ENCODE data around the gene SLC19A3. TPM values are rescaled to one million over a fixed set of nuclear protein-coding genes. Genes with fewer than 3 reads are reported as not detected.

Gene SLC19A3
- total and polyA plus RNA-seq, 2 of the 4 experiments (the other 2 are of a cell fraction), result under 0.01 TPM; not detected in 1

- H2AK9ac ChIP-seq (replicated peaks; ENCODE audit: low read depth, low read length, poor library complexity), result no peak overlapping the region
- peaks cover 2% of the 10 kb centered on the region; the same call in 1 of the 2 replicates for H3K27me3 ChIP-seq (ENCODE audit: control insufficient read depth, insufficient read depth, low read length)
- no peak overlapping the region for H4K91ac ChIP-seq (ENCODE audit: insufficient read depth, low read depth, low read length)
- H4K20me1 ChIP-seq (ENCODE audit: insufficient read depth, low read length), result no peaks in the 10 kb centered on the region
- no peak overlapping the region for H3K4me3 ChIP-seq (ENCODE audit: insufficient read depth, low read depth, low read length)
- H2BK120ac ChIP-seq (ENCODE audit: low read depth, low read length), result no peak overlapping the region
- H3K79me1 ChIP-seq (ENCODE audit: low read depth in 1 of 2, low read length in 2 of 2), result no peaks in the 10 kb centered on the region
- H2AFZ ChIP-seq (replicated peaks; ENCODE audit: low read length, poor library complexity), result no peak overlapping the region
- H3K9ac ChIP-seq (ENCODE audit: low read depth, low read length), result no peak overlapping the region
- no peak overlapping the region for H2BK5ac ChIP-seq (ENCODE audit: low read depth, low read length, poor library complexity, severe bottlenecking)
- no peaks in the 10 kb centered on the region for H3K4me1 ChIP-seq (ENCODE audit: control insufficient read depth, insufficient read depth, low read length)
- no peak for TF ChIP-seq ELK1 (IDR thresholded peaks at IDR 0.05; ENCODE audit: borderline replicate concordance, low read depth, low read length)
- no peak for TF ChIP-seq CEBPB (IDR thresholded peaks at IDR 0.05; ENCODE audit: low read depth, low read length)
- TF ChIP-seq POLR2A (IDR thresholded peaks at IDR 0.05; ENCODE audit: low read depth, low read length), result no peak
- no peaks in the 10 kb centered on the region for H3K9me3 ChIP-seq (ENCODE audit: control insufficient read depth, insufficient read depth, low read length)
- DNase-seq, result no peak
- no peak overlapping the region for H3K14ac ChIP-seq (replicated peaks; ENCODE audit: low read depth, low read length)
- H3K56ac ChIP-seq (ENCODE audit: extremely low read depth, insufficient read depth, low read length), result no peak overlapping the region
- H2AK5ac ChIP-seq (ENCODE audit: low read depth, low read length), result no peak overlapping the region
- CTCF ChIA-PET, result no interaction called here
- dilution Hi-C loops (cut with HindIII; ENCODE audit: low sequenced_read_pairs, unreplicated experiment) (no loop called here), intact Hi-C loops (cut with micrococcal nuclease) (no loop called here), in situ Hi-C loops (cut with MboI; ENCODE audit: low sequenced_read_pairs) (no loop called here)
- no peak overlapping the region for H3K18ac ChIP-seq (ENCODE audit: low read depth, low read length)
- POLR2A ChIA-PET (ENCODE audit: unreplicated experiment), result no interaction called here
- no peak overlapping the region for H3K23ac ChIP-seq (ENCODE audit: low read depth, low read length)
- no peak overlapping the region for H4K8ac ChIP-seq (ENCODE audit: low read depth in 2 of 2, low read length in 2 of 2)
- BruUV-seq (replicated peaks), result no TSS peak
- H3K36me3 ChIP-seq (ENCODE audit: control insufficient read depth, insufficient read depth, low read length), result no peaks in the 10 kb centered on the region
- no peak overlapping the region for H4K5ac ChIP-seq (ENCODE audit: low read depth, low read length)
- H3K9me1 ChIP-seq (ENCODE audit: insufficient read depth, low read length), result no peaks in the 10 kb centered on the region
- WGBS, 2 experiments (ENCODE audit: extremely low coverage in 2 of 2, insufficient read length in 1 of 2), result no CpG with 5 or more reads among the region's 2 CpGs
- H3K27ac ChIP-seq (ENCODE audit: insufficient read depth, low read length), result no peak overlapping the region
- no peak overlapping the region for H3K4me2 ChIP-seq (ENCODE audit: low read depth, low read length)
- no peak overlapping the region for H2BK20ac ChIP-seq (ENCODE audit: low read depth, low read length)
- no peak overlapping the region for H3K4ac ChIP-seq (ENCODE audit: low read depth, low read length)
- no peak for ATAC-seq (ENCODE audit: low read depth)
- no peak overlapping the region for H2BK15ac ChIP-seq (ENCODE audit: low read depth, low read length)
Observed at GRCh38 chr2:227716501-227716900, 1.3 kb downstream of the SLC19A3 start.
